Measurements from ENCODE around the gene ASAH2. TPM values are rescaled to one million over a fixed set of nuclear protein-coding genes. Genes with fewer than 3 reads are reported as not detected.

The ASAH2 gene
- total RNA-seq, 1 experiment from 2014 or later = 6.4 TPM

DNA sequence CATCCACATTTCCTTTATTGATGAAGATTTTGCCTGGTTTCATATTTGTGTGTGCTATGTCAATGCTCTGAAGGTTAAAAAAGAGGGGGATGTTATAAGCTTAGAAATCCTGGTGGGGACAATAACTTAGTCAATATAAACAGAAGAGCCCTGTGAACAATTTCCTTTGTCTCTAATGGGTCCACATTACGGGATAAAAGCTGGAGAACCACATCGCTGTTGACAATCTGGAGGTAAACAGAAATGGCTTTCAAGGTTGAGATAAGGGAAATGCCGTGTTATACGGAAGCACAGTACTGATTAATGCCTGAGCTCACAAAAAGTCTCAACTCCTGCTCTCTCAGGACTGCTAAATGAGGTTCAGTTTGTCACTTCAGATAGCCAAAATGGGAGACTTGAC lies 16.8 kb downstream of the ASAH2 start:
- ChIA-PET CTCF (no interaction called here), POLR2A (ENCODE audit: low non-redundant PET) (no interaction called here)
- Histone ChIP-seq H3K27me3 (replicated peaks; ENCODE audit: insufficient read depth, low read depth, low read length, poor library complexity) (peaks cover 76% of the 10 kb centered on the region), H3K9me3 (ENCODE audit: low read depth, low read length, poor library complexity, severe bottlenecking) (no peaks in the 10 kb centered on the region), H3K4me3 (ENCODE audit: low read depth, low read length, poor library complexity, severe bottlenecking) (no peak overlapping the region), H3K4me1 (ENCODE audit: insufficient read depth, low read length, poor library complexity, severe bottlenecking) (no peaks in the 10 kb centered on the region), H3K36me3 (ENCODE audit: insufficient read depth, low read length, poor library complexity, severe bottlenecking) (no peaks in the 10 kb centered on the region), H3K27ac (ENCODE audit: low read depth, low read length, poor library complexity, severe bottlenecking) (no peak overlapping the region)
- intact Hi-C loops (cut with micrococcal nuclease; ENCODE audit: unreplicated experiment) = no loop called here
- BruUV-seq (replicated peaks) = no TSS peak
- TF ChIP-seq EZH2 (IDR thresholded peaks at IDR 0.05; ENCODE audit: borderline replicate concordance, low read depth, low read length, poor library complexity, severe bottlenecking) = no peak
- TF ChIP-seq, protein P1, sequence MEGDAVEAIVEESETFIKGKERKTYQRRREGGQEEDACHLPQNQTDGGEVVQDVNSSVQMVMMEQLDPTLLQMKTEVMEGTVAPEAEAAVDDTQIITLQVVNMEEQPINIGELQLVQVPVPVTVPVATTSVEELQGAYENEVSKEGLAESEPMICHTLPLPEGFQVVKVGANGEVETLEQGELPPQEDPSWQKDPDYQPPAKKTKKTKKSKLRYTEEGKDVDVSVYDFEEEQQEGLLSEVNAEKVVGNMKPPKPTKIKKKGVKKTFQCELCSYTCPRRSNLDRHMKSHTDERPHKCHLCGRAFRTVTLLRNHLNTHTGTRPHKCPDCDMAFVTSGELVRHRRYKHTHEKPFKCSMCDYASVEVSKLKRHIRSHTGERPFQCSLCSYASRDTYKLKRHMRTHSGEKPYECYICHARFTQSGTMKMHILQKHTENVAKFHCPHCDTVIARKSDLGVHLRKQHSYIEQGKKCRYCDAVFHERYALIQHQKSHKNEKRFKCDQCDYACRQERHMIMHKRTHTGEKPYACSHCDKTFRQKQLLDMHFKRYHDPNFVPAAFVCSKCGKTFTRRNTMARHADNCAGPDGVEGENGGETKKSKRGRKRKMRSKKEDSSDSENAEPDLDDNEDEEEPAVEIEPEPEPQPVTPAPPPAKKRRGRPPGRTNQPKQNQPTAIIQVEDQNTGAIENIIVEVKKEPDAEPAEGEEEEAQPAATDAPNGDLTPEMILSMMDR (conservative IDR thresholded peaks at IDR 0.05; ENCODE audit: low read depth, low read length) = no peak
- no peak for DNase-seq (ENCODE audit: low spot score)

DNA sequence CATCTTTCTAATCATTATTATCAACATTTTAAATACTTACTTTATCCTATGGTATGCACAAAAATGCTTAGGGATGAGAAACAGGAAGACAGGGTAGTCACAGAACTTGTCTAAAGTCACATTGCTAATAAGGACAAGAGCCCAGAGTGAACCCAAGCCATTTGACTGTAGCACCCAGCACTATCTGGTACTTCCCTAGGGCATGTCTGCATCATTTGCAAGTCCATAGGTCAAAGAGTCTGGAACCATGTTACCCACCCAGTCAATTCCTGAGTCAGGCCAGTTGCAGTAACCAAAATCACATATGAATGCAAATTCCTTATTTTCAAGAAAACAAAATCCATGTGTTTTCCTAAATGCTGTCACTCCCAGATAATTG lies 19.1 kb downstream of the ASAH2 start:
- H3K27ac ChIP-seq (ENCODE audit: low read depth, low read length, poor library complexity, severe bottlenecking) = no peak overlapping the region
- peaks cover 66% of the 10 kb centered on the region for H3K27me3 ChIP-seq (replicated peaks; ENCODE audit: insufficient read depth, low read depth, low read length, poor library complexity)
- H3K36me3 ChIP-seq (ENCODE audit: insufficient read depth, low read length, poor library complexity, severe bottlenecking) = no peaks in the 10 kb centered on the region
- DNase-seq (ENCODE audit: low spot score) = no peak
- no TSS peak for BruUV-seq (replicated peaks)
- ChIA-PET POLR2A (ENCODE audit: low non-redundant PET) (no interaction called here), CTCF (no interaction called here)
- H3K4me3 ChIP-seq (ENCODE audit: low read depth, low read length, poor library complexity, severe bottlenecking) = no peak overlapping the region
- TF ChIP-seq, protein P1 (conservative IDR thresholded peaks at IDR 0.05; ENCODE audit: low read depth, low read length) = no peak
- no peaks in the 10 kb centered on the region for H3K9me3 ChIP-seq (ENCODE audit: low read depth, low read length, poor library complexity, severe bottlenecking)
- intact Hi-C loops (cut with micrococcal nuclease; ENCODE audit: unreplicated experiment) = no loop called here
- H3K4me1 ChIP-seq (ENCODE audit: insufficient read depth, low read length, poor library complexity, severe bottlenecking) = no peaks in the 10 kb centered on the region

DNA sequence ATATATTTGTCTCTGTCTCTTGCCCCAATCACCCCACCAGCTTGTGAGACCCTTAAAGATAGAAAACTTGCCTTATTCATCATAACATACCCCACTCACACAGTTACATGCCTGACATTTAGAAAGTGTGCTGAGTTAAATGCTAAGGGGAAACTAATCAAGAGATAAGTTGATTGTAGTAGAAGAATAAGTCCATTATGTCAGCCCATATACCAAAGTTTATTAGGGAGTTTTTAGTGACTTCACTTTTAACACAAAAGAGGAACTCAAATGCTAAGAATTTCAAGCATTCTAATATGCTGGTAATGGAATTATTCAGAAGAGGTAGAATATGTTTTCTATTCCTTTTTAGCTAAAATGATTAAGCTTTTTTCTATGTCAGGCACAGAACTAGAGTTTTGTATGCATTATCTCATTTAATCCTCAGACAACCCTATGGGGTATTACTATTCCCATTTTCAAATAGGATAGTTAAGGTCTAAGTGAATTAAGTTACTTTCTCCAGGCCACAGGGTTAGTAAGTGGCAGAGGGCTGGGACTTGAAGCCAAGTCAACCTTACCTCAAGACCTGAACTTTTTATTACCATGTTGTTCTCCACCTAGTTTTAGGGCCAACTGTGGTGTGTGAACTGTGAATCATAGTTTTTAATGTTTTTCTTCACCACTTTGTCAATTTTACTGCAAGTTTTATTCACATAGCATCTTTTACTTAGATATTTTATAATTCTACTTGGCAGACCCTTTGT lies 19.6 kb downstream of the ASAH2 start:
- Histone ChIP-seq H3K27ac (ENCODE audit: low read depth, low read length, poor library complexity, severe bottlenecking) (no peak overlapping the region), H3K9me3 (ENCODE audit: low read depth, low read length, poor library complexity, severe bottlenecking) (no peaks in the 10 kb centered on the region), H3K27me3 (replicated peaks; ENCODE audit: insufficient read depth, low read depth, low read length, poor library complexity) (peaks cover 61% of the 10 kb centered on the region), H3K36me3 (ENCODE audit: insufficient read depth, low read length, poor library complexity, severe bottlenecking) (no peaks in the 10 kb centered on the region), H3K4me3 (ENCODE audit: low read depth, low read length, poor library complexity, severe bottlenecking) (no peak overlapping the region), H3K4me1 (ENCODE audit: insufficient read depth, low read length, poor library complexity, severe bottlenecking) (no peaks in the 10 kb centered on the region)
- TF ChIP-seq, protein P1 (conservative IDR thresholded peaks at IDR 0.05; ENCODE audit: low read depth, low read length) = no peak
- TF ChIP-seq EZH2 (IDR thresholded peaks at IDR 0.05; ENCODE audit: borderline replicate concordance, low read depth, low read length, poor library complexity, severe bottlenecking) = no peak
- no TSS peak for BruUV-seq (replicated peaks)
- DNase-seq (ENCODE audit: low spot score) = no peak
- intact Hi-C loops (cut with micrococcal nuclease; ENCODE audit: unreplicated experiment) = no loop called here
- ChIA-PET POLR2A (ENCODE audit: low non-redundant PET) (no interaction called here), CTCF (no interaction called here)

Measured in A673 (cell line).